IPS-NIHi11 (cell line): ENCODE data around the gene GCNA.
A peak's percentile ranks its signal among the peaks of the same experiment; 100 is the strongest.
"Not testable (repeated sequence)": the region's sequence is repeated elsewhere in the genome, so short reads cannot be mapped to it uniquely, and the experiment has no call there.

Experiments used
- DNase-seq: peaks from one replicate; pipeline ENCODE4 v3.0.0; 2012; ENCODE audit warnings: mixed read lengths, low spot score

Gene GCNA

GRCh38 chrX:71563921-71564320, 14.3 kb upstream of the GCNA start:
- DNase-seq, result no peak

GRCh38 chrX:71565474-71566041, 12.7 kb upstream of the GCNA start:
- DNase-seq, result no peak

GRCh38 chrX:71571390-71571789, 6.8 kb upstream of the GCNA start:
- not testable (repeated sequence) for DNase-seq

- DNase-seq, result no peak
These were observed 4.6 kb upstream of the GCNA start for GRCh38 chrX:71573590-71573989.

GRCh38 chrX:71577682-71578081, 555 bp upstream of the GCNA start:
- no peak for DNase-seq

GRCh38 chrX:71579136-71579989, 1.1 kb downstream of the GCNA start:
- peak; percentile 42 for DNase-seq

- DNase-seq, result peak; percentile 13
These were observed 1.7 kb downstream of the GCNA start for GRCh38 chrX:71579990-71580380.

- DNase-seq, result no peak
These were observed 3.0 kb downstream of the GCNA start for GRCh38 chrX:71581210-71581609.

GRCh38 chrX:71586929-71587328, 8.7 kb downstream of the GCNA start:
- no peak for DNase-seq

GRCh38 chrX:71593210-71593609, 15.0 kb downstream of the GCNA start:
- DNase-seq, result not testable (repeated sequence)

GRCh38 chrX:71599965-71600364, 21.7 kb downstream of the GCNA start:
- DNase-seq, result no peak

- DNase-seq, result no peak
These were observed 25.4 kb downstream of the GCNA start for GRCh38 chrX:71603618-71604017.

GRCh38 chrX:71604141-71604540, 25.9 kb downstream of the GCNA start:
- no peak for DNase-seq

- DNase-seq, result no peak
These were observed 26.7 kb downstream of the GCNA start for GRCh38 chrX:71604796-71605568.

- no peak for DNase-seq
These were observed 28.4 kb downstream of the GCNA start for GRCh38 chrX:71606536-71607216.

GRCh38 chrX:71607488-71607887, 29.3 kb downstream of the GCNA start:
- no peak for DNase-seq

GRCh38 chrX:71609095-71609750, 31.0 kb downstream of the GCNA start:
- no peak for DNase-seq

GRCh38 chrX:71611736-71612135, 33.5 kb downstream of the GCNA start:
- not testable (repeated sequence) for DNase-seq

GRCh38 chrX:71612256-71612655, 34.0 kb downstream of the GCNA start:
- DNase-seq, result no peak

GRCh38 chrX:71615056-71615455, 36.8 kb downstream of the GCNA start:
- DNase-seq, result no peak

GRCh38 chrX:71615954-71616353, 37.7 kb downstream of the GCNA start:
- DNase-seq, result no peak
